ENCODE results near the gene TAB2. TPM values are rescaled to one million over a fixed set of nuclear protein-coding genes. Genes with fewer than 3 reads are reported as not detected.

Gene TAB2
- total RNA-seq, 1 experiment from 2014 or later, result 52.2 TPM

DNA sequence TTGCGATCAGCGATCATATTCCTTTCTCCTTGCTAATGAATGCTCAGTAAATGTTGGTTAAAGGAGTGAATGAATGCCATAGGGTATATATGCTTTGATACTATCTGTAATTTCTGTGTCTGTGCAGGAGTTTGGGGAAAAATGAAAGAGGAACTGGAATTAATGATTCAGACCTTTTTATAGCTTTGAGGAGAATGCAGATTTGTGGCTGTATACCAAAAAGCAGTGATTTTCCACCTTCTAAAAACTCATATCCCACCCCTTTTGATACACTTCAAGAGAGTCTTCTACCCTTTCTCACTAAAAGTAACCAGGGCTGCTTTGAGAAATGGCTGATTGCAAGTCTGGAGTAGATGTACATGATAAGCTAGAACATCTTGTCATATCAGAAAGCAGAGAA lies 56.0 kb downstream of the TAB2 start:
- ChIA-PET CTCF (no interaction called here), POLR2A (ENCODE audit: low non-redundant PET) (no interaction called here)
- no peaks in the 10 kb centered on the region for H3K27me3 ChIP-seq (replicated peaks; ENCODE audit: insufficient read depth, low read depth, low read length, poor library complexity)
- peaks cover 9% of the 10 kb centered on the region for H3K36me3 ChIP-seq (ENCODE audit: insufficient read depth, low read length, poor library complexity, severe bottlenecking)
- H3K27ac ChIP-seq (ENCODE audit: low read depth, low read length, poor library complexity, severe bottlenecking), result no peak overlapping the region
- no TSS peak for BruUV-seq (replicated peaks)
- H3K4me1 ChIP-seq (ENCODE audit: insufficient read depth, low read length, poor library complexity, severe bottlenecking), result peaks cover 6% of the 10 kb centered on the region
- intact Hi-C loops (cut with micrococcal nuclease; ENCODE audit: unreplicated experiment), result no loop called here
- TF ChIP-seq, protein P1, sequence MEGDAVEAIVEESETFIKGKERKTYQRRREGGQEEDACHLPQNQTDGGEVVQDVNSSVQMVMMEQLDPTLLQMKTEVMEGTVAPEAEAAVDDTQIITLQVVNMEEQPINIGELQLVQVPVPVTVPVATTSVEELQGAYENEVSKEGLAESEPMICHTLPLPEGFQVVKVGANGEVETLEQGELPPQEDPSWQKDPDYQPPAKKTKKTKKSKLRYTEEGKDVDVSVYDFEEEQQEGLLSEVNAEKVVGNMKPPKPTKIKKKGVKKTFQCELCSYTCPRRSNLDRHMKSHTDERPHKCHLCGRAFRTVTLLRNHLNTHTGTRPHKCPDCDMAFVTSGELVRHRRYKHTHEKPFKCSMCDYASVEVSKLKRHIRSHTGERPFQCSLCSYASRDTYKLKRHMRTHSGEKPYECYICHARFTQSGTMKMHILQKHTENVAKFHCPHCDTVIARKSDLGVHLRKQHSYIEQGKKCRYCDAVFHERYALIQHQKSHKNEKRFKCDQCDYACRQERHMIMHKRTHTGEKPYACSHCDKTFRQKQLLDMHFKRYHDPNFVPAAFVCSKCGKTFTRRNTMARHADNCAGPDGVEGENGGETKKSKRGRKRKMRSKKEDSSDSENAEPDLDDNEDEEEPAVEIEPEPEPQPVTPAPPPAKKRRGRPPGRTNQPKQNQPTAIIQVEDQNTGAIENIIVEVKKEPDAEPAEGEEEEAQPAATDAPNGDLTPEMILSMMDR (conservative IDR thresholded peaks at IDR 0.05; ENCODE audit: low read depth, low read length), result no peak
- no peak for TF ChIP-seq EZH2 (IDR thresholded peaks at IDR 0.05; ENCODE audit: borderline replicate concordance, low read depth, low read length, poor library complexity, severe bottlenecking)
- no peaks in the 10 kb centered on the region for H3K9me3 ChIP-seq (ENCODE audit: low read depth, low read length, poor library complexity, severe bottlenecking)
- DNase-seq (ENCODE audit: low spot score), result no peak
- no peak overlapping the region for H3K4me3 ChIP-seq (ENCODE audit: low read depth, low read length, poor library complexity, severe bottlenecking)

- TF ChIP-seq, protein P1 (conservative IDR thresholded peaks at IDR 0.05; ENCODE audit: low read depth, low read length), result no peak
- no peak for TF ChIP-seq EZH2 (IDR thresholded peaks at IDR 0.05; ENCODE audit: borderline replicate concordance, low read depth, low read length, poor library complexity, severe bottlenecking)
- no peaks in the 10 kb centered on the region for H3K9me3 ChIP-seq (ENCODE audit: low read depth, low read length, poor library complexity, severe bottlenecking)
- H3K4me1 ChIP-seq (ENCODE audit: insufficient read depth, low read length, poor library complexity, severe bottlenecking), result peaks cover 6% of the 10 kb centered on the region
- H3K27me3 ChIP-seq (replicated peaks; ENCODE audit: insufficient read depth, low read depth, low read length, poor library complexity), result no peaks in the 10 kb centered on the region
- DNase-seq (ENCODE audit: low spot score), result no peak
- no TSS peak for BruUV-seq (replicated peaks)
- ChIA-PET CTCF (no interaction called here), POLR2A (ENCODE audit: low non-redundant PET) (no interaction called here)
- peaks cover 24% of the 10 kb centered on the region for H3K36me3 ChIP-seq (ENCODE audit: insufficient read depth, low read length, poor library complexity, severe bottlenecking)
- H3K4me3 ChIP-seq (ENCODE audit: low read depth, low read length, poor library complexity, severe bottlenecking), result no peak overlapping the region
- intact Hi-C loops (cut with micrococcal nuclease; ENCODE audit: unreplicated experiment), result no loop called here
- H3K27ac ChIP-seq (ENCODE audit: low read depth, low read length, poor library complexity, severe bottlenecking), result no peak overlapping the region
Observed at GRCh38 chr6:149379977-149380376, 62.5 kb downstream of the TAB2 start.

- H3K36me3 ChIP-seq (ENCODE audit: insufficient read depth, low read length, poor library complexity, severe bottlenecking), result peaks cover 24% of the 10 kb centered on the region
- intact Hi-C loops (cut with micrococcal nuclease; ENCODE audit: unreplicated experiment), result no loop called here
- ChIA-PET POLR2A (ENCODE audit: low non-redundant PET) (no interaction called here), CTCF (no interaction called here)
- peaks cover 6% of the 10 kb centered on the region for H3K4me1 ChIP-seq (ENCODE audit: insufficient read depth, low read length, poor library complexity, severe bottlenecking)
- no peak overlapping the region for H3K27ac ChIP-seq (ENCODE audit: low read depth, low read length, poor library complexity, severe bottlenecking)
- no TSS peak for BruUV-seq (replicated peaks)
- TF ChIP-seq EZH2 (IDR thresholded peaks at IDR 0.05; ENCODE audit: borderline replicate concordance, low read depth, low read length, poor library complexity, severe bottlenecking), result no peak
- TF ChIP-seq, protein P1 (conservative IDR thresholded peaks at IDR 0.05; ENCODE audit: low read depth, low read length), result no peak
- H3K9me3 ChIP-seq (ENCODE audit: low read depth, low read length, poor library complexity, severe bottlenecking), result no peaks in the 10 kb centered on the region
- DNase-seq (ENCODE audit: low spot score), result no peak
- H3K27me3 ChIP-seq (replicated peaks; ENCODE audit: insufficient read depth, low read depth, low read length, poor library complexity), result no peaks in the 10 kb centered on the region
- H3K4me3 ChIP-seq (ENCODE audit: low read depth, low read length, poor library complexity, severe bottlenecking), result no peak overlapping the region
Observed at GRCh38 chr6:149380523-149380922, 63.0 kb downstream of the TAB2 start.

Measured in A673 (cell line).